Thyroid gland (tissue), 4 donors: ENCODE results near the gene RBPMS2.

Experiments
- CTCF ChIP-seq, 6 experiments: fragments of 200-600 bp in 3 of 6; fragments of 450-650 bp in 3 of 6; sonication (generic) in 3 of 6; IDR thresholded peaks; one replicate each; pipeline ENCODE4 v1.5.1; 2016 to 2019; ENCODE audit warnings: antibody characterized with exemption in 6 of 6, mild to moderate bottlenecking in 2 of 6, inconsistent platforms in 1 of 6, moderate library complexity in 1 of 6
- POLR2A ChIP-seq, 2 donors: fragments of 450-650 bp; IDR thresholded peaks; one replicate each; pipeline ENCODE4 v1.6.1; 2017; ENCODE audit warnings: antibody characterized with exemption in 2 of 2, mild to moderate bottlenecking in 2 of 2, moderate library complexity in 1 of 2

GRCh38 chr15:64706011-64706911 is 69.1 kb downstream of the RBPMS2 start:
- TF ChIP-seq CTCF (IDR thresholded peaks at IDR 0.05): no peak
- no peak for TF ChIP-seq POLR2A (IDR thresholded peaks at IDR 0.05)
